ENCODE results near the gene RGS18. TPM values are rescaled to one million over a fixed set of nuclear protein-coding genes. Genes with fewer than 3 reads are reported as not detected.

RGS18 gene
- total and polyA plus RNA-seq, 2 of the 4 experiments (the other 2 are of a cell fraction), result 0.09 to 0.18 TPM

GRCh38 chr1:192151176-192151575 is 7.1 kb upstream of the RGS18 start:
- dilution Hi-C loops (cut with HindIII; ENCODE audit: low sequenced_read_pairs, unreplicated experiment) (no loop called here), in situ Hi-C loops (cut with MboI; ENCODE audit: low sequenced_read_pairs) (no loop called here), intact Hi-C loops (cut with micrococcal nuclease) (loop anchor here (10.0 kb wide), 1 partner anchor 294 kb away; no protein-coding TSS in a partner anchor)
- ATAC-seq (ENCODE audit: low read depth) (no peak), DNase-seq (no peak)
- no peaks in the 10 kb centered on the region for H3K36me3 ChIP-seq (ENCODE audit: control insufficient read depth, insufficient read depth, low read length)
- H3K14ac ChIP-seq (replicated peaks; ENCODE audit: low read depth, low read length), result peak overlapping the region; percentile 76; the same call in 1 of the 2 replicates
- peak overlapping the region; percentile 99 for H2BK5ac ChIP-seq (ENCODE audit: low read depth, low read length, poor library complexity, severe bottlenecking)
- peaks cover 3% of the 10 kb centered on the region for H3K9me3 ChIP-seq (ENCODE audit: control insufficient read depth, insufficient read depth, low read length)
- ChIA-PET POLR2A (ENCODE audit: unreplicated experiment) (no interaction called here), CTCF (no interaction called here)
- peak overlapping the region; percentile 75 for H3K18ac ChIP-seq (ENCODE audit: low read depth, low read length)
- H2BK120ac ChIP-seq (ENCODE audit: low read depth, low read length), result peak overlapping the region; percentile 93
- peak overlapping the region; percentile 70; the same call in 2 of the 3 replicates for H2BK15ac ChIP-seq (ENCODE audit: low read depth, low read length)
- no peaks in the 10 kb centered on the region for H3K79me1 ChIP-seq (ENCODE audit: low read depth in 1 of 2, low read length in 2 of 2)
- H3K4me3 ChIP-seq (ENCODE audit: insufficient read depth, low read depth, low read length), result no peak overlapping the region
- no peak overlapping the region for H2AFZ ChIP-seq (replicated peaks; ENCODE audit: low read length, poor library complexity)
- TF ChIP-seq MAFK (IDR thresholded peaks at IDR 0.05; ENCODE audit: low read depth, low read length) (no peak), MXI1 (IDR thresholded peaks at IDR 0.05; ENCODE audit: borderline replicate concordance, low read depth, low read length) (no peak), NFE2L2 (IDR thresholded peaks at IDR 0.05; ENCODE audit: low read depth, low read length) (no peak), POLR2A (IDR thresholded peaks at IDR 0.05; ENCODE audit: low read depth, low read length) (no peak), MAZ (IDR thresholded peaks at IDR 0.05; ENCODE audit: borderline replicate concordance, low read depth, low read length) (no peak), SMC3 (IDR thresholded peaks at IDR 0.05; ENCODE audit: low read depth, low read length) (no peak), RCOR1 (IDR thresholded peaks at IDR 0.05; ENCODE audit: insufficient replicate concordance, low read length) (no peak), USF2 (IDR thresholded peaks at IDR 0.05; ENCODE audit: low read depth, low read length) (no peak), CEBPB (IDR thresholded peaks at IDR 0.05; ENCODE audit: low read depth, low read length) (no peak), FOS (IDR thresholded peaks at IDR 0.05; ENCODE audit: low read depth, low read length) (no peak), CHD1 (IDR thresholded peaks at IDR 0.05; ENCODE audit: low read depth, low read length) (no peak), RAD21 (IDR thresholded peaks at IDR 0.05; ENCODE audit: low read length) (no peak), RFX5 (IDR thresholded peaks at IDR 0.05; ENCODE audit: low read depth, low read length) (no peak), BHLHE40 (IDR thresholded peaks at IDR 0.05; ENCODE audit: low read depth, low read length) (no peak)
- TF ChIP-seq, protein P1, sequence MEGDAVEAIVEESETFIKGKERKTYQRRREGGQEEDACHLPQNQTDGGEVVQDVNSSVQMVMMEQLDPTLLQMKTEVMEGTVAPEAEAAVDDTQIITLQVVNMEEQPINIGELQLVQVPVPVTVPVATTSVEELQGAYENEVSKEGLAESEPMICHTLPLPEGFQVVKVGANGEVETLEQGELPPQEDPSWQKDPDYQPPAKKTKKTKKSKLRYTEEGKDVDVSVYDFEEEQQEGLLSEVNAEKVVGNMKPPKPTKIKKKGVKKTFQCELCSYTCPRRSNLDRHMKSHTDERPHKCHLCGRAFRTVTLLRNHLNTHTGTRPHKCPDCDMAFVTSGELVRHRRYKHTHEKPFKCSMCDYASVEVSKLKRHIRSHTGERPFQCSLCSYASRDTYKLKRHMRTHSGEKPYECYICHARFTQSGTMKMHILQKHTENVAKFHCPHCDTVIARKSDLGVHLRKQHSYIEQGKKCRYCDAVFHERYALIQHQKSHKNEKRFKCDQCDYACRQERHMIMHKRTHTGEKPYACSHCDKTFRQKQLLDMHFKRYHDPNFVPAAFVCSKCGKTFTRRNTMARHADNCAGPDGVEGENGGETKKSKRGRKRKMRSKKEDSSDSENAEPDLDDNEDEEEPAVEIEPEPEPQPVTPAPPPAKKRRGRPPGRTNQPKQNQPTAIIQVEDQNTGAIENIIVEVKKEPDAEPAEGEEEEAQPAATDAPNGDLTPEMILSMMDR (conservative IDR thresholded peaks at IDR 0.05; ENCODE audit: low read depth, low read length), result no peak
- TF ChIP-seq, protein P2, sequence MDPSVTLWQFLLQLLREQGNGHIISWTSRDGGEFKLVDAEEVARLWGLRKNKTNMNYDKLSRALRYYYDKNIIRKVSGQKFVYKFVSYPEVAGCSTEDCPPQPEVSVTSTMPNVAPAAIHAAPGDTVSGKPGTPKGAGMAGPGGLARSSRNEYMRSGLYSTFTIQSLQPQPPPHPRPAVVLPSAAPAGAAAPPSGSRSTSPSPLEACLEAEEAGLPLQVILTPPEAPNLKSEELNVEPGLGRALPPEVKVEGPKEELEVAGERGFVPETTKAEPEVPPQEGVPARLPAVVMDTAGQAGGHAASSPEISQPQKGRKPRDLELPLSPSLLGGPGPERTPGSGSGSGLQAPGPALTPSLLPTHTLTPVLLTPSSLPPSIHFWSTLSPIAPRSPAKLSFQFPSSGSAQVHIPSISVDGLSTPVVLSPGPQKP (IDR thresholded peaks at IDR 0.05; ENCODE audit: borderline replicate concordance, low read depth, low read length), result no peak
- peak overlapping the region; percentile 17 to 89; a peak in 3 of 4 replicates for H4K8ac ChIP-seq (ENCODE audit: low read depth in 2 of 2, low read length in 2 of 2)
- no peak overlapping the region for H3K27ac ChIP-seq (ENCODE audit: insufficient read depth, low read length)
- no peaks in the 10 kb centered on the region for H3K9me1 ChIP-seq (ENCODE audit: insufficient read depth, low read length)
- no TSS peak for BruUV-seq (replicated peaks)
- 80% methylated on average over 1 of the region's 2 CpGs; no CpG with 5 or more reads in 1 of the 2 experiments for WGBS, 2 experiments (ENCODE audit: extremely low coverage in 2 of 2, insufficient read length in 1 of 2)
- H3K27me3 ChIP-seq (ENCODE audit: control insufficient read depth, insufficient read depth, low read length), result no peaks in the 10 kb centered on the region
- peak overlapping the region; percentile 87; the same call in 1 of the 2 replicates for H4K5ac ChIP-seq (ENCODE audit: low read depth, low read length)
- peak overlapping the region; percentile 73; the same call in 1 of the 2 replicates for H3K56ac ChIP-seq (ENCODE audit: extremely low read depth, insufficient read depth, low read length)
- H4K91ac ChIP-seq (ENCODE audit: insufficient read depth, low read depth, low read length), result peak overlapping the region; percentile 81; the same call in 1 of the 2 replicates
- no peak overlapping the region for H3K4me2 ChIP-seq (ENCODE audit: low read depth, low read length)
- no peak overlapping the region for H2AK9ac ChIP-seq (replicated peaks; ENCODE audit: low read depth, low read length, poor library complexity)
- peaks cover 8% of the 10 kb centered on the region for H3K4me1 ChIP-seq (ENCODE audit: control insufficient read depth, insufficient read depth, low read length)
- H3K9ac ChIP-seq (ENCODE audit: low read depth, low read length), result no peak overlapping the region
- H2BK20ac ChIP-seq (ENCODE audit: low read depth, low read length), result peak overlapping the region; percentile 95
- peak overlapping the region; percentile 86; the same call in 1 of the 2 replicates for H3K4ac ChIP-seq (ENCODE audit: low read depth, low read length)
- H3K23ac ChIP-seq (ENCODE audit: low read depth, low read length), result peak overlapping the region; percentile 84; the same call in 1 of the 2 replicates
- no peaks in the 10 kb centered on the region for H4K20me1 ChIP-seq (ENCODE audit: insufficient read depth, low read length)
- no peak overlapping the region for H2AK5ac ChIP-seq (ENCODE audit: low read depth, low read length)

Data from IMR-90 (cell line).